ENCODE data around the gene SETSIP. TPM values are rescaled to one million over a fixed set of nuclear protein-coding genes. Genes with fewer than 3 reads are reported as not detected.

SETSIP gene, protein sequence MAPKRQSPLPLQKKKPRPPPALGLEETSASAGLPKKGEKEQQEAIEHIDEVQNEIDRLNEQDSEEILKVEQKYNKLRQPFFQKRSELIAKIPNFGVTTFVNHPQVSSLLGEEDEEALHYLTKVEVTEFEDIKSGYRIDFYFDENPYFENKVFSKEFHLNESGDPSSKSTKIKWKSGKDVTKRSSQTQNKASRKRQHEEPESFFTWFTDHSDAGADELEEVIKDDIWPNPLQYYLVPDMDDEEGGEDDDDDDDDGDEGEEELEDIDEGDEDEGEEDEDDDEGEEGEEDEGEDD
- polyA plus RNA-seq (0.06 to 0.89 TPM (median 0.33 TPM) in 3 replicates), polyA minus RNA-seq (not detected in 3 replicates)
- polyA plus RNA-seq (2011; ENCODE audit: low read depth) = 1.00 TPM
- polyA plus RNA-seq (2011; cell fraction: cytosol; rRNA removed) = 0.40 and 0.61 TPM in 2 replicates
- 0.14 TPM in 1 of 2 replicates, not detected in the other for polyA plus RNA-seq (2011; cell fraction: nucleus; rRNA removed)
- polyA plus RNA-seq (2012; ENCODE audit: low replicate concordance) = 1.2 and 1.4 TPM in 2 replicates
- polyA minus RNA-seq (2011; cell fraction: cytosol; rRNA and poly(A)+ RNA removed) = not detected
- not detected in 2 replicates for polyA minus RNA-seq (2011; cell fraction: nucleus; rRNA and poly(A)+ RNA removed)

DNA sequence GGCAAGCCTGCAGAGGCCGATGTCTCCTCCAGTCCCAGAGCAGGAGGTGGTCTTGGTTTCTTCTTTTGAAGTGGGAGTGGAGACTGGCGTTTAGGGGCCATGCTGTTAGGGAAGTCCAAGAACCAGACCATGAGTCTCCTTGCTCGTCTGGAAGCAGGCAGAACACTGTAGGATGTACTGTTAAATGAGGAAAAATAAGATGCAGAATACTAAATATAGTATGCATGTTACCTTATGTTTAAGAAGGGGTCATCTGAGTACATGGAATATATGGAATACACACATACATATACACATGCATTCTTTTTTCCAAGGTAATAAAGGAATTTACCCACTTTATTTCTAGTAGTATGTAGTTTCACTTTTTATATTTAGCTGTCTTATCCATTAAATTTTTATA is at the start of gene SETSIP:
Gene SETSIP (minus strand): TSS at position 101 of the 400 bp plus-strand sequence. CDS start 0 bp downstream, at position 101.
- no peaks in the 10 kb centered on the region for H4K20me1 ChIP-seq (ENCODE audit: control insufficient read depth, extremely low read depth, insufficient read depth, low read length)
- H3K36me3 ChIP-seq (ENCODE audit: control insufficient read depth in 2 of 2, extremely low read depth in 1 of 2, insufficient read depth in 2 of 2, low read length in 2 of 2) = no peaks in the 10 kb centered on the region
- H2AFZ ChIP-seq (ENCODE audit: control insufficient read depth, low read length) = no peak within 1 kb of the TSS
- TF ChIP-seq, protein P1, sequence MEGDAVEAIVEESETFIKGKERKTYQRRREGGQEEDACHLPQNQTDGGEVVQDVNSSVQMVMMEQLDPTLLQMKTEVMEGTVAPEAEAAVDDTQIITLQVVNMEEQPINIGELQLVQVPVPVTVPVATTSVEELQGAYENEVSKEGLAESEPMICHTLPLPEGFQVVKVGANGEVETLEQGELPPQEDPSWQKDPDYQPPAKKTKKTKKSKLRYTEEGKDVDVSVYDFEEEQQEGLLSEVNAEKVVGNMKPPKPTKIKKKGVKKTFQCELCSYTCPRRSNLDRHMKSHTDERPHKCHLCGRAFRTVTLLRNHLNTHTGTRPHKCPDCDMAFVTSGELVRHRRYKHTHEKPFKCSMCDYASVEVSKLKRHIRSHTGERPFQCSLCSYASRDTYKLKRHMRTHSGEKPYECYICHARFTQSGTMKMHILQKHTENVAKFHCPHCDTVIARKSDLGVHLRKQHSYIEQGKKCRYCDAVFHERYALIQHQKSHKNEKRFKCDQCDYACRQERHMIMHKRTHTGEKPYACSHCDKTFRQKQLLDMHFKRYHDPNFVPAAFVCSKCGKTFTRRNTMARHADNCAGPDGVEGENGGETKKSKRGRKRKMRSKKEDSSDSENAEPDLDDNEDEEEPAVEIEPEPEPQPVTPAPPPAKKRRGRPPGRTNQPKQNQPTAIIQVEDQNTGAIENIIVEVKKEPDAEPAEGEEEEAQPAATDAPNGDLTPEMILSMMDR (optimal IDR thresholded peaks at IDR 0.05 in 1 of 3, IDR thresholded peaks at IDR 0.05 in 1 of 3, conservative IDR thresholded peaks at IDR 0.05 in 1 of 3; ENCODE audit: extremely low read depth in 1 of 3, insufficient read depth in 2 of 3, low read length in 3 of 3) = no peak
- TF ChIP-seq EZH2 (IDR thresholded peaks at IDR 0.05; ENCODE audit: low read length) = no peak
- FAIRE-seq (no peak), DNase-seq (ENCODE audit: low read depth, low spot score) (no peak)
- no peak within 1 kb of the TSS for H3K4me3 ChIP-seq (ENCODE audit: control insufficient read depth in 2 of 3, extremely low read depth in 1 of 3, insufficient read depth in 2 of 3, low read depth in 1 of 3, low read length in 3 of 3)
- H3K9me3 ChIP-seq (ENCODE audit: control insufficient read depth, low read depth, low read length) = no peaks in the 10 kb centered on the region
- no peaks in the 10 kb centered on the region for H3K9me1 ChIP-seq (ENCODE audit: control insufficient read depth, extremely low read depth, insufficient read depth, low read length)
- H3K4me1 ChIP-seq (ENCODE audit: control insufficient read depth, extremely low read depth, insufficient read depth, low read length) = no peaks in the 10 kb centered on the region
- H3K27me3 ChIP-seq (ENCODE audit: control insufficient read depth, extremely low read depth, insufficient read depth, low read length) = no peaks in the 10 kb centered on the region
- no peak within 1 kb of the TSS for H3K4me2 ChIP-seq (ENCODE audit: control insufficient read depth, extremely low read depth, insufficient read depth, low read depth, low read length)
- no peak within 1 kb of the TSS for H3K27ac ChIP-seq (ENCODE audit: control insufficient read depth, insufficient read depth, low read length)
- H3K79me2 ChIP-seq (ENCODE audit: control insufficient read depth, insufficient read depth, low read length) = no peaks in the 10 kb centered on the region
- H3K9ac ChIP-seq (ENCODE audit: control insufficient read depth, extremely low read depth, insufficient read depth, low read length) = no peak within 1 kb of the TSS
- dilution Hi-C loops (cut with MboI; ENCODE audit: extremely low pct_ligation_motif_present, low sequenced_read_pairs) = no loop called here

DNA sequence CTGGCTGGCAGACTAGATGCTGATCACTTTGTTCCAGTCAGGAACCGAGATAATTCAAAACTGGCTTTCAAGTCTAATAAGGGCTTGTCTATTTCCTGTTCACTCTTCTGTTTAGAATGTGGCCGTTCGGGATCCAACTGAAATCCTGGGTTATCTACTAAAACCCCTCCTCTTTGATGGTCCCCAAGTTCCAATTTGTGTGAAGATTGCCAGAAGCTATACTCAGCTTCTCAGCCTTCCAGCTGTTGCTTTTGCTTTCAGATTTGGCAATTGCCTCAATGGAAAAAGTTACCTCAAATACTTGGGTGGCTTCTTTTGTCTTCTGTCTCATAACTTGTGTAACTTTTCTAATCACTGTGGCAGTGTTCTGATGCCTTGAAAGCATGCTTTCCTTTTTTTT is 48.7 kb upstream of the SETSIP start:
- Histone ChIP-seq H3K9me3 (ENCODE audit: control insufficient read depth, low read depth, low read length) (no peaks in the 10 kb centered on the region), H3K4me1 (ENCODE audit: control insufficient read depth, extremely low read depth, insufficient read depth, low read length) (no peaks in the 10 kb centered on the region), H3K27me3 (ENCODE audit: control insufficient read depth, extremely low read depth, insufficient read depth, low read length) (no peaks in the 10 kb centered on the region), H4K20me1 (ENCODE audit: control insufficient read depth, extremely low read depth, insufficient read depth, low read length) (no peaks in the 10 kb centered on the region), H3K9me1 (ENCODE audit: control insufficient read depth, extremely low read depth, insufficient read depth, low read length) (no peaks in the 10 kb centered on the region), H3K27ac (ENCODE audit: control insufficient read depth, insufficient read depth, low read length) (no peak overlapping the region), H3K36me3 (ENCODE audit: control insufficient read depth in 2 of 2, extremely low read depth in 1 of 2, insufficient read depth in 2 of 2, low read length in 2 of 2) (no peaks in the 10 kb centered on the region), H3K79me2 (ENCODE audit: control insufficient read depth, insufficient read depth, low read length) (no peaks in the 10 kb centered on the region), H3K4me2 (ENCODE audit: control insufficient read depth, extremely low read depth, insufficient read depth, low read depth, low read length) (no peak overlapping the region), H3K4me3 (ENCODE audit: control insufficient read depth in 2 of 3, extremely low read depth in 1 of 3, insufficient read depth in 2 of 3, low read depth in 1 of 3, low read length in 3 of 3) (no peak overlapping the region), H2AFZ (ENCODE audit: control insufficient read depth, low read length) (no peak overlapping the region), H3K9ac (ENCODE audit: control insufficient read depth, extremely low read depth, insufficient read depth, low read length) (no peak overlapping the region)
- DNase-seq (ENCODE audit: low read depth, low spot score) (no peak), FAIRE-seq (no peak)
- dilution Hi-C loops (cut with MboI; ENCODE audit: extremely low pct_ligation_motif_present, low sequenced_read_pairs) = no loop called here
- TF ChIP-seq, protein P1 (optimal IDR thresholded peaks at IDR 0.05 in 1 of 3, IDR thresholded peaks at IDR 0.05 in 1 of 3, conservative IDR thresholded peaks at IDR 0.05 in 1 of 3; ENCODE audit: extremely low read depth in 1 of 3, insufficient read depth in 2 of 3, low read length in 3 of 3) = no peak
- TF ChIP-seq EZH2 (IDR thresholded peaks at IDR 0.05; ENCODE audit: low read length) = no peak

Data from keratinocyte (primary cell).